ENCODE results near the gene MAGI2. TPM values are rescaled to one million over a fixed set of nuclear protein-coding genes. Genes with fewer than 3 reads are reported as not detected.

Gene MAGI2
- total RNA-seq, 1 donor from 2014 or later: 6.9 TPM

DNA sequence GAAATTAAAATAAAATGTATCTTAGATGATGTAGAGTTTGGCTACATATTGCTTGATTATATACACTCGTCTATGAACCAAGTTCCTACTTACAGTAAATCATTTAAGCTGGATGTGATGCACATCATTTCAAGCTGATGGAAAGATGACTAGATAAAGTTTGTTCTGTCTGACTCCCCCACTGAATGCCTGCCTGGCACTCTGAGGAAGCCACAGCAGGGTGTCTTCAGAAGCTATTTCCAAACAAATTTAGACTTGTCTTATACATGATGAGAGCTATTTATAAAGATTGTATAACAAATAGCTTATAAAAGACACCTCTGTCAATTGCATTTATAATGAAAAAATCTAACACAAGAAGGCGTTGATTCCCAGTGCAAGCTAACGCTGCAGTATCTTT, 741.4 kb downstream of the MAGI2 start:
- Histone ChIP-seq H3K27me3 (no peaks in the 10 kb centered on the region), H3K36me3 (no peaks in the 10 kb centered on the region), H3K9me3 (no peaks in the 10 kb centered on the region), H3K4me3 (no peak overlapping the region), H3K27ac (no peak overlapping the region), H3K4me1 (no peaks in the 10 kb centered on the region)
- intact Hi-C loops (cut with DNase I): no loop called here
- TF ChIP-seq POLR2AphosphoS5 (IDR thresholded peaks at IDR 0.05; ENCODE audit: insufficient read depth in 1 of 2, low read depth in 1 of 2) (no peak), POLR2A (IDR thresholded peaks at IDR 0.05) (no peak)
- TF ChIP-seq, protein P1, sequence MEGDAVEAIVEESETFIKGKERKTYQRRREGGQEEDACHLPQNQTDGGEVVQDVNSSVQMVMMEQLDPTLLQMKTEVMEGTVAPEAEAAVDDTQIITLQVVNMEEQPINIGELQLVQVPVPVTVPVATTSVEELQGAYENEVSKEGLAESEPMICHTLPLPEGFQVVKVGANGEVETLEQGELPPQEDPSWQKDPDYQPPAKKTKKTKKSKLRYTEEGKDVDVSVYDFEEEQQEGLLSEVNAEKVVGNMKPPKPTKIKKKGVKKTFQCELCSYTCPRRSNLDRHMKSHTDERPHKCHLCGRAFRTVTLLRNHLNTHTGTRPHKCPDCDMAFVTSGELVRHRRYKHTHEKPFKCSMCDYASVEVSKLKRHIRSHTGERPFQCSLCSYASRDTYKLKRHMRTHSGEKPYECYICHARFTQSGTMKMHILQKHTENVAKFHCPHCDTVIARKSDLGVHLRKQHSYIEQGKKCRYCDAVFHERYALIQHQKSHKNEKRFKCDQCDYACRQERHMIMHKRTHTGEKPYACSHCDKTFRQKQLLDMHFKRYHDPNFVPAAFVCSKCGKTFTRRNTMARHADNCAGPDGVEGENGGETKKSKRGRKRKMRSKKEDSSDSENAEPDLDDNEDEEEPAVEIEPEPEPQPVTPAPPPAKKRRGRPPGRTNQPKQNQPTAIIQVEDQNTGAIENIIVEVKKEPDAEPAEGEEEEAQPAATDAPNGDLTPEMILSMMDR (IDR thresholded peaks at IDR 0.05): no peak
- DNase-seq (ENCODE audit: extremely low spot score in 2 of 2): no peak

DNA sequence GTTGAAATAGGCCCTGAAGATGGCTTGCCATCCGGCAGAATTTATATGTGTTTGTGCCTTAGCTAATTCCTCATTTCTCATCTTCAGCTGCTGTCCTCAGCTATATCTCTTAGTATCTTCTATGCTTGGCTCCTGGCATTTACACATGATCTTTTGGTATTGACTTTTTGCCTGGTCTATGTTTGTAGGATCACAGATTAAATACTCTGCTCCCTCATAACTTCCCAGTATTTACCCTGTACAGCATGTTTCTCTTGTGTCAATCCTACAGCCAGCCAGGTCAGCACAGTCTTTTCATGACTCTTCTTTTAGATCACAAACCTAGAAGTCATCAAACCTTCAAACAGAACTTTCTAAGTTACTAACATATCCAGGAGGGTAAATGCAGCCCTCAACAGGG, 743.8 kb downstream of the MAGI2 start:
- Histone ChIP-seq H3K9me3 (no peaks in the 10 kb centered on the region), H3K4me3 (no peak overlapping the region), H3K27me3 (no peaks in the 10 kb centered on the region), H3K27ac (no peak overlapping the region), H3K36me3 (no peaks in the 10 kb centered on the region), H3K4me1 (no peaks in the 10 kb centered on the region)
- TF ChIP-seq, protein P1 (IDR thresholded peaks at IDR 0.05): no peak
- TF ChIP-seq POLR2A (IDR thresholded peaks at IDR 0.05) (no peak), POLR2AphosphoS5 (IDR thresholded peaks at IDR 0.05; ENCODE audit: insufficient read depth in 1 of 2, low read depth in 1 of 2) (no peak)
- DNase-seq (ENCODE audit: extremely low spot score in 2 of 2): no peak
- intact Hi-C loops (cut with DNase I): no loop called here

DNA sequence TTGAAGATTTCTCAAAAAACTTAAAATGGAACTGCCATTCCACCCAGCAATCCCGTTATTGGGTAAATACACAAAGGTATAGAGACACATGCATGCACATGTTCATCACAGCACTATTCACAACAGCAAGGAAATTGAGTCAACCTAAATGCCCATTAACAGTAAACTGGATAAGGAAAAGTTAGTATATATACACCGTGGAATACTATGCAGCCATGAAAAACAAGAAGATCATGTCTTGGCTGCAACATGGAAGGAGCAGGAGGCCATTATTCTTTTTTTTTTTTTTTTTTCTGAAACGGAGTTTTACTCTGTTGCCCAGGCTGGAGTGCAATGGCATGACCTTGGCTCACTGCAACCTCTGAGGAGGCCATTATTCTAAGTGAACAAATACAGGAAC, 749.0 kb downstream of the MAGI2 start:
- intact Hi-C loops (cut with DNase I): no loop called here
- Histone ChIP-seq H3K27ac (no peak overlapping the region), H3K36me3 (no peaks in the 10 kb centered on the region), H3K4me1 (peaks cover 8% of the 10 kb centered on the region), H3K27me3 (no peaks in the 10 kb centered on the region), H3K4me3 (no peak overlapping the region), H3K9me3 (no peaks in the 10 kb centered on the region)
- no peak for DNase-seq (ENCODE audit: extremely low spot score in 2 of 2)
- TF ChIP-seq POLR2A (IDR thresholded peaks at IDR 0.05) (no peak), POLR2AphosphoS5 (IDR thresholded peaks at IDR 0.05; ENCODE audit: insufficient read depth in 1 of 2, low read depth in 1 of 2) (no peak)
- TF ChIP-seq, protein P1 (IDR thresholded peaks at IDR 0.05): no peak

DNA sequence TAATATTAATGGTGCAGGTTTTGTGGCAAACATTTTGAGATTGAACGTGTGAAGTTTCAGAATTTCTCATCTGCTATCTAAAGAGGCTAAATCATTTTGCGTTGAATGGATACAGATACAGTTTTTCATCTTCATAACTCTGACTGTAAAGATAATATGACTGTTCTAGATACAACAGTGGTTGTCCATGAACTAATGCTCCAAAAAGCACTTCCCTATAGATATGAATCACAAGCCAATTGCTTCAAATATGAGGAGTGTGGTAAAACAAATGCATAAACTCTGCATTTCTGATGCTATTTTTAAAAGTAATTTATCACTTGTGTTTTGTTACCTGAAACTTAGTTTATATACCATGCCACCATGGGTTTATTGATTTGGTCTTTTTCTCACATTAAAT, 750.1 kb downstream of the MAGI2 start:
- no peak for DNase-seq (ENCODE audit: extremely low spot score in 2 of 2)
- TF ChIP-seq, protein P1 (IDR thresholded peaks at IDR 0.05): no peak
- TF ChIP-seq POLR2A (IDR thresholded peaks at IDR 0.05) (no peak), POLR2AphosphoS5 (IDR thresholded peaks at IDR 0.05; ENCODE audit: insufficient read depth in 1 of 2, low read depth in 1 of 2) (no peak)
- Histone ChIP-seq H3K9me3 (no peaks in the 10 kb centered on the region), H3K4me1 (peaks cover 8% of the 10 kb centered on the region), H3K27ac (no peak overlapping the region), H3K36me3 (no peaks in the 10 kb centered on the region), H3K4me3 (no peak overlapping the region), H3K27me3 (no peaks in the 10 kb centered on the region)
- intact Hi-C loops (cut with DNase I): no loop called here

DNA sequence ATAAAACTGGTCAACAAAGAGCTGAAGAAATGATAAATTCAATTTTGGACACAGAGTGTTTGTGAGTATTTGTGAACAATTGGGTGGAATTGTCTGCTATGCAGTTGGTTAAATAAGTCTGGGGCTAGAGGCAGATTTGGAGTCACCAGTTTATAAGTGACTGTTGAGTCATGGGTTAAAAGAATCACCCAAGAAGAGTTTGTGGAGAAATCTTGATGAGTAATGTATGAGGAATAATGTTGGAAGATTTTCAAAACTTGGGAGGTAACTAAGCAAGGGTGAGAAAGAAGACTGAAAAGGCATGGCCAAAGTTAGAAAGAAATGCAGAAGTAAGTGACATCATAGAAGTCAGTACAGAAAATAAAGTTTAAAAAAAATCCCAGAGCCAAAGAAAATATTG, 750.7 kb downstream of the MAGI2 start:
- H3K27me3 ChIP-seq: no peaks in the 10 kb centered on the region
- no peaks in the 10 kb centered on the region for H3K36me3 ChIP-seq
- no peak overlapping the region for H3K27ac ChIP-seq
- intact Hi-C loops (cut with DNase I): no loop called here
- H3K4me1 ChIP-seq: peaks cover 8% of the 10 kb centered on the region
- H3K9me3 ChIP-seq: no peaks in the 10 kb centered on the region
- no peak overlapping the region for H3K4me3 ChIP-seq
- TF ChIP-seq POLR2AphosphoS5 (IDR thresholded peaks at IDR 0.05; ENCODE audit: insufficient read depth in 1 of 2, low read depth in 1 of 2): no peak
- TF ChIP-seq, protein P1 (IDR thresholded peaks at IDR 0.05): no peak
- TF ChIP-seq POLR2A (IDR thresholded peaks at IDR 0.05): no peak
- DNase-seq (ENCODE audit: extremely low spot score in 2 of 2): no peak
